Esophagus squamous epithelium (tissue), 5 donors: ENCODE results near the gene FAM171A2. TPM values are rescaled to one million over a fixed set of nuclear protein-coding genes. Genes with fewer than 3 reads are reported as not detected.
A peak's percentile ranks its signal among the peaks of the same experiment; 100 is the strongest.
"Not testable (repeated sequence)": the region's sequence is repeated elsewhere in the genome, so short reads cannot be mapped to it uniquely, and the experiment has no call there.

Source experiments
- DNase-seq: peaks from one replicate; lab custom pipeline; 2025; lab: John Stamatoyannopoulos, UW
- H3K27ac ChIP-seq, 4 donors: fragments of 200-600 bp; sonication (generic); one replicate each; pipeline ENCODE4 v1.5.1; 2016 to 2019; ENCODE audit warnings: mild to moderate bottlenecking in 1 of 4
- H3K27me3 ChIP-seq, 4 donors: fragments of 200-600 bp; sonication (generic); 1 replicate in 3 of 4; 2 replicates in 1 of 4; pipeline versions ENCODE4 v1.5.1 to v1.6.0; 2017 to 2021; ENCODE audit warnings: antibody characterized with exemption in 1 of 4
- H3K36me3 ChIP-seq, 3 donors: fragments of 200-600 bp; sonication (generic); one replicate each; pipeline ENCODE4 v1.5.1; 2016 to 2019
- H3K4me1 ChIP-seq, 3 donors: fragments of 200-600 bp; sonication (generic); one replicate each; pipeline ENCODE4 v1.5.1; 2017 to 2019
- H3K4me3 ChIP-seq, 4 donors: fragments of 200-600 bp; sonication (generic); 1 replicate in 3 of 4; 2 replicates in 1 of 4; pipeline ENCODE4 v1.5.1; 2016 to 2019; ENCODE audit warnings: mild to moderate bottlenecking in 2 of 4, moderate library complexity in 1 of 4
- H3K9me3 ChIP-seq, 3 donors: fragments of 200-600 bp; sonication (generic); one replicate each; pipeline ENCODE4 v1.5.1; 2016 to 2019
- CTCF ChIP-seq, 6 experiments: fragments of 450-650 bp in 4 of 6; fragments of 200-600 bp in 2 of 6; sonication (generic) in 2 of 6; IDR thresholded peaks; one replicate each; pipeline ENCODE4 v1.5.1; 2016 to 2019; ENCODE audit warnings: antibody characterized with exemption in 6 of 6, mild to moderate bottlenecking in 4 of 6, moderate library complexity in 4 of 6
- POLR2A ChIP-seq, 4 donors: fragments of 450-650 bp; IDR thresholded peaks; one replicate each; pipeline ENCODE4 v1.6.1; 2017; ENCODE audit warnings: antibody characterized with exemption in 4 of 4, mild to moderate bottlenecking in 4 of 4, moderate library complexity in 3 of 4
- WGBS, 2 donors: methylation state at CpG; one replicate each; pipeline ENCODE4 v1.1.5; 2018; 5-methylcytosine and 5-hydroxymethylcytosine counted together
- intact Hi-C: fragments of 100-400 bp; cut with DNase I; formaldehyde crosslinking; loops from one replicate; pipeline ENCODE4 v1.15.0; 2022
- total RNA-seq, 4 donors: library from RNA; depleted of rRNA; stranded (reverse); fragments of >200 nt; gene quantifications; one replicate each; pipeline ENCODE4 v1.1.0, GENCODE V29; 2016
- donor health status: DM: yes; HTN: yes; CAD: no.

FAM171A2 gene
- total RNA-seq, 4 donors from 2014 or later, result 0.35 to 17.4 (median 3.2) TPM

DNA sequence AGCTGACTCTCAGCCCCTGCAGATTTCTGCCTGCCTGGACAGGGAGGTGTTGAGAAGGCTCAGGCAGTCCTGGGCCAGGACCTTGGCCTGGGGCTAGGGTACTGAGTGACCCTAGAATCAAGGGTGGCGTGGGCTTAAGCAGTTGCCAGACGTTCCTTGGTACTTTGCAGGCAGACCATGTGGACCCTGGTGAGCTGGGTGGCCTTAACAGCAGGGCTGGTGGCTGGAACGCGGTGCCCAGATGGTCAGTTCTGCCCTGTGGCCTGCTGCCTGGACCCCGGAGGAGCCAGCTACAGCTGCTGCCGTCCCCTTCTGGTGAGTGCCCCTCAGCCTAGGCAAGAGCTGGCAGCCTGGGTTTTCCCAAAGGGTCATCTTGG lies 14.7 kb downstream of the FAM171A2 start:
- Histone ChIP-seq H3K27ac (peak overlapping the region; percentile 96 to 100 (median 98)), H3K36me3 (peaks cover 32 to 53% (median 35%) of the 10 kb centered on the region in 3 donors), H3K4me3 (peak overlapping the region in 1 of 4 donors; percentile 10), H3K27me3 (no peaks in the 10 kb centered on the region), H3K9me3 (no peaks in the 10 kb centered on the region), H3K4me1 (peaks cover 32 to 70% (median 34%) of the 10 kb centered on the region in 3 donors)
- TF ChIP-seq CTCF (IDR thresholded peaks at IDR 0.05), result no peak
- TF ChIP-seq POLR2A (IDR thresholded peaks at IDR 0.05), result no peak
- intact Hi-C loops, result no loop called here
- DNase-seq, result no peak
- 66% methylated on average over 2 of the region's 6 CpGs; no CpG with 5 or more reads in 1 of the 2 donors for WGBS, 2 donors

- no peak for TF ChIP-seq POLR2A (IDR thresholded peaks at IDR 0.05)
- no peak for TF ChIP-seq CTCF (IDR thresholded peaks at IDR 0.05)
- Histone ChIP-seq H3K9me3 (no peaks in the 10 kb centered on the region), H3K4me3 (no peak overlapping the region), H3K27ac (peak overlapping the region; percentile 96 to 100 (median 98)), H3K27me3 (no peaks in the 10 kb centered on the region), H3K36me3 (peaks cover 32 to 51% (median 35%) of the 10 kb centered on the region in 3 donors), H3K4me1 (peaks cover 36 to 73% (median 38%) of the 10 kb centered on the region in 3 donors)
- no peak for DNase-seq
- WGBS, 2 donors, result 40 to 48% methylated on average over 6 to 7 of the region's 9 CpGs
- intact Hi-C loops, result no loop called here
Observed at GRCh38 chr17:44348234-44348987, 15.2 kb downstream of the FAM171A2 start.

DNA sequence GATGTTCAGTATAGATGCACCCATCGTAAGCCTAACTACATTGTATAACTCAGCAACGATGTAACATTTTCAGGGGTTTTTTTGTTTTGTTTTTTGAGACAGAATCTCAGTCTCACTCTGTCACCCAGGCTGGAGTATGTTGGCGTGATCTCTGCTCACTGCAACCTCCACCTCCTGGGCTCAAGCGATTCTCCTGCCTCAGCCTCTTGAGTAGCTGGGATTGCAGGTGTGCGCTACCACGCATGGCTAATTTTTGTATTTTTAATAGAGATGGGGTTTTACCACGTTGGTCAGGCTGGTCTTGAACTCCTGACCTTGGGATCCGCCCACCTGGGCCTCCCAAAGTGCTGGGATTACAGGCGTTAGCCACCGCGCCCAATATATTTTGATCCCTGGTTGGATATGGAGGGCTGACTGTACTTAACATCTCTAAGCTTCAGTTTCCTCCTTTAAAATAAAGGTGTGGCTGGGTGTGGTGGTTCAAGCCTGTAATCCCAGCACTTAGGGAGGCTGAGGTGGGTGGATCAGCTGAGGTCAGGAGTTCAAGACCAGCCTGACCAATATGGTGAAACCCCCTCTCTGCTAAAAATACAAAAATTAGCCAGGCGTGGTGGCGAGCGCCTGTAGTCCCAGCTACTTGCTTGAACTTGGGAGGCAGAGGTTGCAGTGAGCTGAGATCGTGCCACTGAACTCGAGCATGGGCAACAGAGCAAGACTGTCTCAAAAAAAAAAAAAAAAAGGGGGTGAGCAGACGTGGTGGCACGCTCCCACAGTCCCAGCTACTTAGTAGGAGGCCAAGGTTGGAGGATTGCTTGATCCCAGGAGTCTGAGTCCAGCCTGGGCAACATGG lies 16.2 kb downstream of the FAM171A2 start:
- intact Hi-C loops, DNase-seq, H3K4me3 ChIP-seq, H3K9me3 ChIP-seq, H3K27me3 ChIP-seq: not testable (repeated sequence)
- H3K4me1 ChIP-seq, result peaks cover 35 to 72% (median 38%) of the 10 kb centered on the region in 3 donors
- H3K36me3 ChIP-seq, result peaks cover 23 to 41% (median 31%) of the 10 kb centered on the region in 3 donors
- 57 to 69% methylated on average over 12 to 14 of the region's 18 CpGs for WGBS, 2 donors
- H3K27ac ChIP-seq, result peak overlapping the region; percentile 96 to 100 (median 98)

DNA sequence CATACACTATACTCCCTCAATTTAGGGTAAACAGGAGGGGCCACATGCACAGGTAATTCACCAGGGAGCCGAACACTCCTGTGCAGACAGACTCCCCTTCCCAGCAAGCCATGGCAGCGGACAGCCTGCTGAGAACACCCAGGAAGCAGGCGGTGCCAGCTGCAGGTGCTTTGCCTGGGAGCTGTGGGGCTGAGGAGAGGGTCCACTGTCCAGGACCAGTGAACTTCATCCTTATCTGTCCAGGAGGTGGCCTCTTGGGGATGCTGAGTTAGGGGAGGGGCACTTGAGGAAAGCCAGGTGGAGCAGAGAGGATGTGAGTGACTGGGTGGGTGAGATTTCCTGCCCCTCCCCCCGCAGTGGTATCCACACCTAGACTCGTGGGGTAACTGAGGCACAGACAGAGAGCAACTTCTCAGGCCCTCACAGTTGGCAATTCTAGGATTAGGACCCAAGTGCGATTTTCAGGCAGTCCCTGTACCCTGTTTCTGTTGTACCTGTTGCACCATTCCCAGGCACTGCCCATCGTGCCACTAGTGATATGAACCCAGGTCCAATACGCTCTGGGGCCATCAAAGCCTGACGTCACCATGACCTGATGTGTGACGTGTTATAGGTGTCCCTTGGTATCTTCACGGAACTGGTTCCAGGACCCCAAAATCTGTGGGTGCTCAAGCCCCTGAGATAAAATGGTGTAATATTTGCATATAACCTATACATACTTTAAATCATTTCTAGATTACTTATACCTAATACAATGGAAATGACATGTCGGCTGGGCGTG lies 17.4 kb downstream of the FAM171A2 start:
- peak overlapping the region; percentile 96 to 100 (median 98) for H3K27ac ChIP-seq
- peaks cover 12 to 30% (median 20%) of the 10 kb centered on the region in 3 donors for H3K36me3 ChIP-seq
- H3K9me3 ChIP-seq, result no peaks in the 10 kb centered on the region
- peak overlapping the region; percentile 81 to 97 (median 90) for H3K4me3 ChIP-seq
- H3K4me1 ChIP-seq, result peaks cover 35 to 82% (median 38%) of the 10 kb centered on the region in 3 donors
- intact Hi-C loops, result no loop called here
- WGBS, 2 donors, result 56 to 72% methylated on average over 10 to 12 of the region's 13 CpGs
- no peaks in the 10 kb centered on the region for H3K27me3 ChIP-seq
- TF ChIP-seq POLR2A (IDR thresholded peaks at IDR 0.05) (no peak), CTCF (IDR thresholded peaks at IDR 0.05) (no peak)
- no peak for DNase-seq

GRCh38 chr17:44345454-44346026 lies 18.1 kb downstream of the FAM171A2 start:
- H3K36me3 ChIP-seq, result peaks cover 4 to 22% (median 14%) of the 10 kb centered on the region in 3 donors
- no peak for DNase-seq
- peak overlapping the region; percentile 96 to 100 (median 98) for H3K27ac ChIP-seq
- no peaks in the 10 kb centered on the region for H3K9me3 ChIP-seq
- peak overlapping the region; percentile 81 to 97 (median 90) for H3K4me3 ChIP-seq
- 3% methylated on average over 5 of the region's 21 CpGs; no CpG with 5 or more reads in 1 of the 2 donors for WGBS, 2 donors
- intact Hi-C loops, result no loop called here
- H3K27me3 ChIP-seq, result no peaks in the 10 kb centered on the region
- TF ChIP-seq POLR2A (IDR thresholded peaks at IDR 0.05) (no peak), CTCF (IDR thresholded peaks at IDR 0.05) (peak in 4 of 6 experiments; percentile 16 to 50 (median 42))
- peaks cover 35 to 85% (median 38%) of the 10 kb centered on the region in 3 donors for H3K4me1 ChIP-seq
